Activated CD4-positive, alpha-beta T cell treated with anti-CD3 and anti-CD28 coated beads for 48 hours (primary cell): ENCODE measurements around the gene DMRT2.

Source experiments
- DNase-seq: peaks from one replicate; pipeline ENCODE4 v3.0.0-alpha.2; 2020

DMRT2 gene

DNA sequence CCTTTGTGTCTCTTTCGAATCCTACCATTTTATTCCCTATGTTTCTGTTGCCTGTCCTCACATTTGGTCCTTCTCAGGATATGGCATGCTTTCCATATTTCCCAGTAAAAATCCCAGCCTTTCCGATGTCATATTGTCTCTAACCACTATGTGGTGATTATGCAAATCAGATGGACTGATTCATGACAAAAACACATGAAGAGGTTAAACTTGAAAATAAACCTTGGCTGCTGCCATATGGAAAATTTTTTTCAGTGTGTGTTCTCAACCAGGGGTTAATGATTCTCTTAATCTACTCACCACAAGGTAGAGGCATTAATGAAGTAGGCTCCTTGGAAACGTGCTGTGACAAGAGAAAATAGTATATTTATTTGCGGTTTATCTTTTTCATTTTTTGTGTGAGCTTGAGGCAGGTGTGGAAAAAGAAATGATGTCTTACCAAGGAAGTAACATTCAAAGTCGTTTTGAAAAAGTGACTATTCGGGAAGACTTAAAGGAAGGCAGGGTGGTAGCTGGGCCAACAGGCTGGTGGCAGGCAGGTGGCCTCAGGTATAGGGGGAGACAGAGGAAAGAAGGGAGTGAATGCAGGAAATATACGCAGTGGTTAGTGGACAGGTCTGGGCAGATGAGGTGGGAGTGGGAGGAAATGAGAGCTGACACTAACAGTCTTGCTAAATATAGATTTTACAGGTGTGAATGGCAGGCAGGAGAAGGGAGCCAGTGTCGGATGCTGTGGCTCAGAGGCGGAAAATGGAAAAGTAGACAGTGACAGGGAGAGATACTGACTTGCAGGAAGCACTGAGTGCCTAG lies 46.2 kb downstream of the DMRT2 start:
- no peak for DNase-seq

DNA sequence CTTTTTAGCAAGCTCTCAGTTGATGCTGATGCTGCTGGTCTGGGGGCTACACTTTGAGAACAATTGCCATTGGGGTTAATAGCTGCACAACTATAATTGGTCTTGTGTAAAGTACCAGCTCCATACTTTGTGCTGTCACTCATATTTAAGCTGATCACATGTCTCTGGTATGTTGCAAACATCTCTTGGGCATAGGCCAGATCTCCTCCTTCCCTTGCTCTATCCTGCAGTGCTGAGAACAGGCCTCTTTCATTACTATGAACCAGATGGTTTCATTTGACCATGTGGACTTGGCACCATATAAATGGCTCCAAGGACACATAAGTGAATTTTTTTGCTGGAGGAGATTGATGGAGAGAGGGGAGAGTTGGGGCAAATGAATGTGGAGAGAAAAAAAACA lies 48.4 kb downstream of the DMRT2 start:
- no peak for DNase-seq

DNA sequence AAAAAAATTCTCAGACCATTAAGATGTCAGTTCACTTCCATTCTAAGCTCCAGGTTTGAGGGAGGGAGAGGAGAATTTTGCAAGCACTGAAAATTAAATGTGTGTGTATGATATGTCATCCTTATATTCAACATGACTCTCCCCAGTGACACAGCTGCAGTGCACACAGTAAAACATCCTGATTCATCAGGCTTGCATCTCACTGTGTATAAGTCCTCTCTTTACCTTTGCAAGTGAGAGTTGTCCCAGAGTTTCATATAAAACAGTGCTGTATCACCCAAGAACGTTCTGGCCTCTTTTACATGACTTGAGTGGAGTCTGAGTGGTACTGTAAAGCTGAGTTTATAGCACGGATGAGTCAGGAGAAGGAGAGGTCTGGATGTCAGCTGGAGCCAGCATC lies 50.0 kb downstream of the DMRT2 start:
- DNase-seq: no peak

DNA sequence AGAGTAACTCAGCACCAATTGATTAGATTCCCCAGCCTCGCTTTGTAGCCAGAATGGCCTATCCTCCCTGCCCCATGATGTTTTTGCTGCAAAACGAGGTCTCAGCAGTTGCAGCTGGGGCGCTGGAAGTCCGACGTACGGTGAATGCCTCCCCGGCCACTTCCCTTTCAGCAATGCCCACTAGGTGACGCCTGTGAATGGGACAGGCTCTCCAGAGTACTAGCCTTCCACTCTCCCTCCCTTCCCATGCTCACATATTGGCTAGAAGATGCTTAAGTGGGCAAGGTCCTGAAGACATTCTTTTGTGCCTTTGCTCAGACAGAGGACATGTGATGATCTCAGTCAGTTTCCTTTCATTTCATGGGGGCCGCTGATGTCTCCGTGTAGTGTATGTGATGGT lies 50.8 kb downstream of the DMRT2 start:
- peak; percentile 2 for DNase-seq

DNA sequence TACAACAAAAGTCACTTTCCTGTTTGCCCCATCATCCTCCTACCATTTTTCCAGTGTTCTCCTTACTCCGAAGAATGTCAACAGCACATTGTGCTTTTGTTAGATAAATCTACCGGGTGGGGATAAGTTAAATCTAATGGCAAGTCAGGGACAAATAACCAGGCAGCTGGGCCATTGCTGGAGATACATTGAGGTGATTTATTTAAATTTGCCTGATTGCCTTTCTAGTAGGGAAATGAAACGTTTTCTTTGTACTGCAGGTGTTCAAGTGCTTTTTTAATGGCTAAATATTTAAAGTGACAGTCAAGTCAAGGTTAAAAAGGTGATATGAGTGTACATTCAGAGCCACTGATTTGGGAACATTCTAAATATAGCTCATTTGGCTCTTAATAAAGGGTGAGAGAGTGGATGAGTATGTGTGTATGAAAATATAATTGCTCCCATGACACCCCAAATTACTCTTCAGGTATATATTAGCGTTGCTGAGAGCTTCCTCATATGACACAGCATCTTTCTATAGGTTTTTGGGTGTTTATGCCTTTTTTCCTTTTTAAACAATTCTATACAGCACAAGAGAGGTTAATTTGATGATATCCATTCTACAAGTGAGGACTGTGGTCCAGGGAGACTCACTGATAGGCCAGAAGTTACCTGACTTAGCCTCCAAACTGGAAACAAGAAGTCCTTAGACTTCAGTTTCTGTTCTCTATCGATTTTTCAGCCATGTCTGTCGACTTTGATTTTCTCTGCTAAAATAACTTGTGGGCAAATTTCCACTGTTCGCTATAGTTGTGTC lies 51.9 kb downstream of the DMRT2 start:
- DNase-seq: no peak

DNA sequence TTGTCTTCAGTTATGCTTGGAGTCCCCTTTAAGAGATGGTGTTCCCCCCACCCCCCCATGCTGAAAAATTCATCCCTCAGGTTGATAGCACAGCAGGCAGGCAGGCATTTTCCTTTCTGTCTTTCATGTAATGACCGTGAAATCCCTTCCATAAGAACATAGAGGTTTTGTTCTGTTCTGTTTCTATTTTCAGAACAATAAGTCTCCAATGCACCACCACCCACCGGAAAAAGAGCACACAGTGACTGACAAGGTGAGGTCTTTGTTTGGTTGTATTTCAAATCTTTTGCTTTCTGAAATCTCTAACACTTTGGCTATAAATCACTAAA lies 52.4 kb downstream of the DMRT2 start:
- no peak for DNase-seq
